HCT116 (cell line): ENCODE data around the gene CEMP1. TPM values are rescaled to one million over a fixed set of nuclear protein-coding genes. Genes with fewer than 3 reads are reported as not detected.

Experiments used
- ATAC-seq: fragments of 200-7000 bp; cut with Tn5 transposase; 2 replicates; pipeline ENCODE4 v1.9.1; 2020; ENCODE audit warnings: mild to moderate bottlenecking, moderate library complexity
- BruUV-seq: library from RNA; stranded (reverse); fragments of 400-500 nt; replicated peaks from 2 replicates; lab custom pipeline; 2021; lab: Mats Ljungman, UMichigan
- CTCF ChIA-PET: fragments of 300-600 bp; sonication (Branson Sonifier 250); formaldehyde crosslinking; loops from one replicate; lab custom pipeline; 2021; ENCODE audit warnings: antibody characterized with exemption; lab: Charles Lee
- POLR2A ChIA-PET: fragments of 300-600, 350-600 bp; sonication (Branson Sonifier 250); formaldehyde crosslinking; loops from one replicate; lab custom pipeline; 2021; ENCODE audit warnings: antibody characterized with exemption; lab: Charles Lee
- RAD21 ChIA-PET, 2 experiments: fragments of 300-600 bp; sonication (Branson Sonifier 250); formaldehyde crosslinking; loops; one replicate each; lab custom pipeline; 2023; ENCODE audit warnings: low total read pairs in 2 of 2; ENCODE audit not compliant: uncharacterized antibody in 2 of 2, unreplicated experiment in 2 of 2, low non-redundant PET in 1 of 2; lab: Charles Lee
- DNase-seq: peaks from one replicate; pipeline ENCODE4 v3.0.0-alpha.2; 2010; ENCODE audit warnings: low read depth, low spot score
- H2AFZ ChIP-seq: fragments of 200-600 bp; shearing (Covaris generic), sonication (generic); 2 replicates; pipeline ENCODE4 v1.6.1; 2017; ENCODE audit warnings: low read depth, mixed run types, mixed read lengths, antibody characterized with exemption, low read length; ENCODE audit not compliant: poor library complexity, severe bottlenecking
- H3K27ac ChIP-seq: 2 replicates; pipeline ENCODE4 v1.5.1; 2012; ENCODE audit warnings: low read depth, low read length
- H3K27me3 ChIP-seq: fragments of 200-600 bp; sonication (generic); 2 replicates; pipeline ENCODE4 v1.6.1; 2016; ENCODE audit warnings: mixed run types, low read length, mixed read lengths; ENCODE audit not compliant: insufficient read depth
- H3K36me3 ChIP-seq, 2 experiments: fragments of 200-500 bp in 1 of 2; fragments of 200-600 bp in 1 of 2; sonication (Bioruptor generic) in 1 of 2; sonication (generic) in 1 of 2; 2 replicates each; pipeline versions ENCODE4 v1.5.1 to v1.6.1; 2014 to 2016; ENCODE audit warnings: low read length in 2 of 2, inconsistent platforms in 1 of 2, mixed read lengths in 1 of 2, mixed run types in 1 of 2; ENCODE audit not compliant: insufficient read depth in 2 of 2, control insufficient read depth in 1 of 2
- H3K4me1 ChIP-seq, 2 experiments: fragments of 200-600 bp in 1 of 2; sonication (generic) in 1 of 2; 2 replicates each; pipeline versions ENCODE4 v1.5.1 to v1.6.1; 2012 to 2017; ENCODE audit warnings: low read length in 2 of 2, inconsistent platforms in 1 of 2, mild to moderate bottlenecking in 1 of 2, mixed read lengths in 1 of 2, mixed run types in 1 of 2, moderate library complexity in 1 of 2; ENCODE audit not compliant: insufficient read depth in 2 of 2, control insufficient read depth in 1 of 2
- H3K4me2 ChIP-seq: fragments of 200-600 bp; sonication (generic); 2 replicates; pipeline ENCODE4 v1.6.1; 2017; ENCODE audit warnings: mixed run types, low read length, mixed read lengths
- H3K4me3 ChIP-seq, 2 experiments: fragments of 200-600 bp in 1 of 2; sonication (generic) in 1 of 2; replicated peaks in 1 of 2; 2 replicates each; pipeline ENCODE4 v1.5.1; 2011 to 2016; ENCODE audit warnings: low read length in 2 of 2, control low read depth in 1 of 2, low read depth in 1 of 2, mild to moderate bottlenecking in 1 of 2, mixed read lengths in 1 of 2, mixed run types in 1 of 2
- H3K79me2 ChIP-seq: fragments of 200-600 bp; sonication (generic); 2 replicates; pipeline ENCODE4 v1.6.1; 2017; ENCODE audit warnings: mild to moderate bottlenecking, mixed run types, low read length, moderate library complexity, mixed read lengths; ENCODE audit not compliant: insufficient read depth
- H3K9ac ChIP-seq: fragments of 200-600 bp; sonication (generic); 2 replicates; pipeline ENCODE4 v1.6.1; 2016; ENCODE audit warnings: low read length, mixed read lengths
- H3K9me2 ChIP-seq: fragments of 200-600 bp; sonication (generic), shearing (Covaris generic); 2 replicates; pipeline ENCODE4 v1.6.1; 2017; ENCODE audit warnings: mixed run types, mild to moderate bottlenecking, moderate library complexity; ENCODE audit not compliant: insufficient read depth
- H3K9me3 ChIP-seq, 2 experiments: fragments of 200-500 bp in 1 of 2; fragments of 200-600 bp in 1 of 2; sonication (Bioruptor generic) in 1 of 2; sonication (generic) in 1 of 2; 2 replicates each; pipeline ENCODE4 v1.6.1; 2014 to 2017; ENCODE audit warnings: low read length in 2 of 2, mixed read lengths in 2 of 2, inconsistent platforms in 1 of 2, low read depth in 1 of 2, mild to moderate bottlenecking in 1 of 2, mixed run types in 1 of 2, moderate library complexity in 1 of 2; ENCODE audit not compliant: control insufficient read depth in 1 of 2, insufficient read depth in 1 of 2
- H4K20me1 ChIP-seq: fragments of 200-600 bp; sonication (generic), shearing (Covaris generic); 2 replicates; pipeline ENCODE4 v1.6.1; 2017; ENCODE audit warnings: mixed run types, mild to moderate bottlenecking, moderate library complexity; ENCODE audit not compliant: insufficient read depth
- ATF3 ChIP-seq: IDR thresholded peaks from 2 replicates; pipeline ENCODE4 v1.6.1; 2012
- CBX3 ChIP-seq: IDR thresholded peaks from 2 replicates; pipeline ENCODE4 v1.6.1; 2012; ENCODE audit warnings: low read depth
- CEBPB ChIP-seq: IDR thresholded peaks from 2 replicates; pipeline ENCODE4 v1.6.1; 2012; ENCODE audit warnings: low read depth
- EGR1 ChIP-seq: IDR thresholded peaks from 2 replicates; pipeline ENCODE4 v1.6.1; 2012; ENCODE audit warnings: low read depth
- ELF1 ChIP-seq: IDR thresholded peaks from 2 replicates; pipeline ENCODE4 v1.6.1; 2012; ENCODE audit warnings: low read depth, borderline replicate concordance
- EZH2 ChIP-seq: fragments of 200-600 bp; sonication (generic); IDR thresholded peaks from 2 replicates; pipeline ENCODE4 v1.6.1; 2017; ENCODE audit warnings: antibody characterized with exemption, mixed run types
- EZH2phosphoT487 ChIP-seq: fragments of 200-600 bp; IDR thresholded peaks from 2 replicates; pipeline ENCODE4 v1.6.1; 2018; ENCODE audit warnings: antibody characterized with exemption, borderline replicate concordance
- FOSL1 ChIP-seq: IDR thresholded peaks from 2 replicates; pipeline ENCODE4 v1.6.1; 2012; ENCODE audit warnings: low read depth
- JUND ChIP-seq: IDR thresholded peaks from 2 replicates; pipeline ENCODE4 v1.6.1; 2012
- SP1 ChIP-seq: IDR thresholded peaks from 2 replicates; pipeline ENCODE4 v1.6.1; 2012; ENCODE audit warnings: low read depth
- SRF ChIP-seq: IDR thresholded peaks from 2 replicates; pipeline ENCODE4 v1.6.1; 2012; ENCODE audit warnings: low read depth
- TCF7L2 ChIP-seq: IDR thresholded peaks from 2 replicates; pipeline ENCODE4 v1.7.0; 2011; ENCODE audit warnings: borderline replicate concordance, inconsistent platforms; ENCODE audit not compliant: insufficient read depth, insufficient read length; ENCODE audit errors: extremely low read depth
- YY1 ChIP-seq: IDR thresholded peaks from 2 replicates; pipeline ENCODE4 v1.6.1; 2011; ENCODE audit warnings: low read length, low read depth, moderate library complexity, mild to moderate bottlenecking; ENCODE audit not compliant: insufficient replicate concordance; ENCODE audit errors: extremely low read depth
- ZNF274 ChIP-seq: fragments of 200-500 bp; sonication (Bioruptor generic); IDR thresholded peaks from 2 replicates; pipeline ENCODE4 v1.6.1; 2014; ENCODE audit warnings: mild to moderate bottlenecking, low read depth, low read length, inconsistent platforms
- intact Hi-C: fragments of 100-400 bp; cut with micrococcal nuclease; formaldehyde crosslinking; loops from 2 replicates; pipeline ENCODE4 v1.10.0; 2022
- total RNA-seq: library from RNA; stranded (reverse); gene quantifications from one replicate; pipeline ENCODE4 v1.2.1, GENCODE V29; 2021; ENCODE audit not compliant: unreplicated experiment
- TF ChIP-seq, protein P1 (sequence below): IDR thresholded peaks from 2 replicates; pipeline ENCODE4 v1.6.1; 2011; ENCODE audit warnings: mild to moderate bottlenecking, low read length, moderate library complexity; ENCODE audit not compliant: insufficient replicate concordance; ENCODE audit errors: extremely low read depth
- TF ChIP-seq, protein P2 (sequence below): IDR thresholded peaks from 2 replicates; pipeline ENCODE4 v1.6.1; 2012

The CEMP1 gene
- total RNA-seq, 1 experiment from 2014 or later = 0.32 TPM

GRCh38 chr16:2528161-2529060, 2.8 kb downstream of the CEMP1 start:
- no peak for DNase-seq
- Histone ChIP-seq H3K4me1 (peaks cover 2 to 25% of the 10 kb centered on the region in 2 experiments; a peak in 3 of 4 replicates), H3K9ac (no peak overlapping the region), H3K9me2 (no peaks in the 10 kb centered on the region), H3K4me2 (no peak overlapping the region), H3K27ac (no peak overlapping the region), H3K36me3 (peaks cover 10 to 35% of the 10 kb centered on the region in 2 experiments; a peak in 3 of 4 replicates), H2AFZ (no peak overlapping the region), H3K27me3 (no peaks in the 10 kb centered on the region), H3K4me3 (no peak overlapping the region), H4K20me1 (no peaks in the 10 kb centered on the region), H3K9me3 (no peaks in the 10 kb centered on the region), H3K79me2 (peaks cover 11% of the 10 kb centered on the region)
- POLR2A ChIA-PET = no interaction called here
- no peak for ATAC-seq
- intact Hi-C loops = no loop called here
- RAD21 ChIA-PET = no interaction called here
- TF ChIP-seq CEBPB = no peak
- TF ChIP-seq EZH2phosphoT487 = no peak
- TF ChIP-seq, protein P1, sequence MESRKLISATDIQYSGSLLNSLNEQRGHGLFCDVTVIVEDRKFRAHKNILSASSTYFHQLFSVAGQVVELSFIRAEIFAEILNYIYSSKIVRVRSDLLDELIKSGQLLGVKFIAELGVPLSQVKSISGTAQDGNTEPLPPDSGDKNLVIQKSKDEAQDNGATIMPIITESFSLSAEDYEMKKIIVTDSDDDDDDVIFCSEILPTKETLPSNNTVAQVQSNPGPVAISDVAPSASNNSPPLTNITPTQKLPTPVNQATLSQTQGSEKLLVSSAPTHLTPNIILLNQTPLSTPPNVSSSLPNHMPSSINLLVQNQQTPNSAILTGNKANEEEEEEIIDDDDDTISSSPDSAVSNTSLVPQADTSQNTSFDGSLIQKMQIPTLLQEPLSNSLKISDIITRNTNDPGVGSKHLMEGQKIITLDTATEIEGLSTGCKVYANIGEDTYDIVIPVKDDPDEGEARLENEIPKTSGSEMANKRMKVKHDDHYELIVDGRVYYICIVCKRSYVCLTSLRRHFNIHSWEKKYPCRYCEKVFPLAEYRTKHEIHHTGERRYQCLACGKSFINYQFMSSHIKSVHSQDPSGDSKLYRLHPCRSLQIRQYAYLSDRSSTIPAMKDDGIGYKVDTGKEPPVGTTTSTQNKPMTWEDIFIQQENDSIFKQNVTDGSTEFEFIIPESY = no peak
- no peak for TF ChIP-seq TCF7L2
- TF ChIP-seq SP1 = no peak
- TF ChIP-seq, protein P2, sequence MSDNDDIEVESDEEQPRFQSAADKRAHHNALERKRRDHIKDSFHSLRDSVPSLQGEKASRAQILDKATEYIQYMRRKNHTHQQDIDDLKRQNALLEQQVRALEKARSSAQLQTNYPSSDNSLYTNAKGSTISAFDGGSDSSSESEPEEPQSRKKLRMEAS = no peak
- no peak for TF ChIP-seq SRF
- TF ChIP-seq ZNF274 = no peak
- TF ChIP-seq EGR1 = no peak
- no peak for TF ChIP-seq ATF3
- TF ChIP-seq EZH2 = no peak
- no peak for TF ChIP-seq ELF1
- no peak for TF ChIP-seq FOSL1
- TF ChIP-seq CBX3 = no peak
- TF ChIP-seq JUND = no peak
- TF ChIP-seq YY1 = no peak
- no TSS peak for BruUV-seq
- CTCF ChIA-PET = no interaction called here
